Right lobe of liver (tissue), 4 donors: ENCODE data around the gene SLC39A3.

Experiments
- CTCF ChIP-seq, 4 donors: fragments of 200-600 bp in 3 of 4; fragments of 450-650 bp in 1 of 4; IDR thresholded peaks; one replicate each; pipeline versions ENCODE4 v1.5.1 to v1.8.0; 2016 to 2022; ENCODE audit warnings: antibody characterized with exemption in 4 of 4, mild to moderate bottlenecking in 2 of 4
- POLR2A ChIP-seq: fragments of 450-650 bp; IDR thresholded peaks from one replicate; pipeline ENCODE4 v1.6.1; 2017; ENCODE audit warnings: antibody characterized with exemption, mild to moderate bottlenecking
- donor health status: DM: no; HTN: no; CAD: no.
- donor health status: DM: no; HTN: no; CAD: no.
- donor health status: DM: no; HTN: yes; CAD: no.

GRCh38 chr19:2744113-2744512, 4.3 kb upstream of the SLC39A3 start:
- TF ChIP-seq CTCF (IDR thresholded peaks at IDR 0.05) (no peak), POLR2A (no peak)
